ENCODE data around the gene POLR1G.

POLR1G gene

GRCh38 chr19:45395821-45396617 lies 10.4 kb upstream of the POLR1G start:
- peak; percentile 8 for TF ChIP-seq CTCF (conservative IDR thresholded peaks at IDR 0.05; ENCODE audit: low read depth, low read length)
- no peak for DNase-seq (ENCODE audit: low read depth)

GRCh38 chr19:45400192-45400591 lies 6.3 kb upstream of the POLR1G start:
- no peak for TF ChIP-seq CTCF (conservative IDR thresholded peaks at IDR 0.05; ENCODE audit: low read depth, low read length)
- no peak overlapping the region for H3K4me3 ChIP-seq (ENCODE audit: low read depth, low read length)
- DNase-seq (ENCODE audit: low read depth), result no peak

More at GRCh38 chr19:45395821-45396617, 10.4 kb upstream of the POLR1G start:
- H3K4me3 ChIP-seq (ENCODE audit: low read depth, low read length), result no peak overlapping the region

- TF ChIP-seq CTCF (conservative IDR thresholded peaks at IDR 0.05; ENCODE audit: low read depth, low read length), result no peak
- no peak for DNase-seq (ENCODE audit: low read depth)
- no peak overlapping the region for H3K4me3 ChIP-seq (ENCODE audit: low read depth, low read length)
Observed at GRCh38 chr19:45401815-45402214, 4.6 kb upstream of the POLR1G start.

- peak; percentile 53 for TF ChIP-seq CTCF (conservative IDR thresholded peaks at IDR 0.05; ENCODE audit: low read depth, low read length)
- no peak for DNase-seq (ENCODE audit: low read depth)
- H3K4me3 ChIP-seq (ENCODE audit: low read depth, low read length), result no peak overlapping the region
Observed at GRCh38 chr19:45402298-45403061, 4.0 kb upstream of the POLR1G start.

- no peak overlapping the region for H3K4me3 ChIP-seq (ENCODE audit: low read depth, low read length)
- DNase-seq (ENCODE audit: low read depth), result no peak
- TF ChIP-seq CTCF (conservative IDR thresholded peaks at IDR 0.05; ENCODE audit: low read depth, low read length), result no peak
Observed at GRCh38 chr19:45403272-45403671, 3.2 kb upstream of the POLR1G start.

GRCh38 chr19:45403781-45404556 lies 2.5 kb upstream of the POLR1G start:
- H3K4me3 ChIP-seq (ENCODE audit: low read depth, low read length), result peak overlapping the region; percentile 94
- TF ChIP-seq CTCF (conservative IDR thresholded peaks at IDR 0.05; ENCODE audit: low read depth, low read length), result peak; percentile 74
- DNase-seq (ENCODE audit: low read depth), result peak; percentile 54
